ENCODE measurements around the gene PIBF1. TPM values are rescaled to one million over a fixed set of nuclear protein-coding genes. Genes with fewer than 3 reads are reported as not detected.

PIBF1 gene
- total and polyA plus RNA-seq, 10 of the 15 experiments (the other 5 are each of a cell fraction or from before 2014, with no cell fraction given) = 6.4 to 24.5 (median 11.1) TPM

- no peak for TF ChIP-seq SKIL (IDR thresholded peaks at IDR 0.05; ENCODE audit: low read depth, poor library complexity, severe bottlenecking)
- no peak for TF ChIP-seq USF1 (IDR thresholded peaks at IDR 0.05; ENCODE audit: borderline replicate concordance, extremely low read length, insufficient read depth, low read depth, low read length)
- no peak for TF ChIP-seq FOXM1 (IDR thresholded peaks at IDR 0.05; ENCODE audit: low read depth, low read length)
- no peak for TF ChIP-seq SIX5 (IDR thresholded peaks at IDR 0.05; ENCODE audit: low read depth, low read length, severe bottlenecking)
- no peak for TF ChIP-seq LARP7 (IDR thresholded peaks at IDR 0.05)
- no peak for TF ChIP-seq CBFB (IDR thresholded peaks at IDR 0.05; ENCODE audit: low read depth)
Observed at GRCh38 chr13:72823081-72823480, 41.1 kb downstream of the PIBF1 start (continued).

GRCh38 chr13:72823724-72824123 lies 41.8 kb downstream of the PIBF1 start:
- Histone ChIP-seq H2AFZ (ENCODE audit: control insufficient read depth, low read depth, low read length) (no peak overlapping the region), H3K4me1 (ENCODE audit: control insufficient read depth, insufficient read depth, low read length) (no peaks in the 10 kb centered on the region), H3K79me2 (ENCODE audit: control insufficient read depth, insufficient read depth, low read length) (no peaks in the 10 kb centered on the region), H4K20me1 (ENCODE audit: control insufficient read depth, insufficient read depth) (no peaks in the 10 kb centered on the region), H3K4me3 (no peak overlapping the region), H3K27ac (ENCODE audit: control insufficient read depth, insufficient read depth) (no peak overlapping the region), H3K9ac (ENCODE audit: control insufficient read depth, insufficient read depth, low read length) (no peak overlapping the region), H3K27me3 (replicated peaks in 1 of 2; ENCODE audit: control insufficient read depth in 2 of 2, insufficient read depth in 2 of 2, low read length in 1 of 2) (no peaks in the 10 kb centered on the region), H3K36me3 (ENCODE audit: control insufficient read depth in 2 of 2, insufficient read depth in 2 of 2, low read length in 1 of 2) (peaks cover 0 to 5% of the 10 kb centered on the region in 2 experiments; a peak in 3 of 4 replicates), H3K9me3 (replicated peaks; ENCODE audit: control insufficient read depth, insufficient read depth, low read length) (no peaks in the 10 kb centered on the region), H3K4me2 (ENCODE audit: control insufficient read depth, insufficient read depth) (no peak overlapping the region)
- ChIA-PET POLR2A (interaction anchor here (0.5 kb wide), 1 partner anchor 1727 kb away, joined by 4 read pairs; no protein-coding TSS in a partner anchor), CTCF (no interaction called here), SMC1A (ENCODE audit: uncharacterized antibody, unreplicated experiment) (no interaction called here), RAD21 (ENCODE audit: unreplicated experiment) (no interaction called here)
- no peak for TF ChIP-seq FOXK2 (IDR thresholded peaks at IDR 0.05)
- TF ChIP-seq BACH1 (IDR thresholded peaks at IDR 0.05; ENCODE audit: borderline replicate concordance) = no peak
- TF ChIP-seq ATF3 (IDR thresholded peaks at IDR 0.05; ENCODE audit: borderline replicate concordance, extremely low read depth, low read depth, low read length) = no peak
- no peak for TF ChIP-seq FOS (IDR thresholded peaks at IDR 0.05; ENCODE audit: borderline replicate concordance, extremely low read depth, insufficient read length)
- no peak for TF ChIP-seq MEF2A (IDR thresholded peaks at IDR 0.05; ENCODE audit: insufficient read depth, low read depth, low read length)
- no peak for TF ChIP-seq PML (IDR thresholded peaks at IDR 0.05; ENCODE audit: low read length)
- no peak for TF ChIP-seq ZBTB33 (IDR thresholded peaks at IDR 0.05)
- TF ChIP-seq PRDM15 (CRISPR knock-in tag; IDR thresholded peaks at IDR 0.05) = no peak
- intact Hi-C loops (cut with micrococcal nuclease; ENCODE audit: unreplicated experiment) = no loop called here
- ATAC-seq (no peak), DNase-seq (ENCODE audit: low read depth, low spot score) (no peak), FAIRE-seq (no peak)
- BruUV-seq (replicated peaks) = no TSS peak
- in situ Hi-C loops (cut with MboI) = loop anchor here (25.0 kb wide), 1 partner anchor 589 kb away; no protein-coding TSS in a partner anchor
- 93% methylated on average over 3 of the region's 3 CpGs for WGBS (ENCODE audit: insufficient coverage, insufficient replicate concordance, low lambda C conversion rate, missing lambda C conversion rate)

All from GM12878 (cell line).